ENCODE data around the gene C10orf62. TPM values are rescaled to one million over a fixed set of nuclear protein-coding genes. Genes with fewer than 3 reads are reported as not detected.

Gene C10orf62
- total RNA-seq, 4 donors from 2014 or later, result not detected

DNA sequence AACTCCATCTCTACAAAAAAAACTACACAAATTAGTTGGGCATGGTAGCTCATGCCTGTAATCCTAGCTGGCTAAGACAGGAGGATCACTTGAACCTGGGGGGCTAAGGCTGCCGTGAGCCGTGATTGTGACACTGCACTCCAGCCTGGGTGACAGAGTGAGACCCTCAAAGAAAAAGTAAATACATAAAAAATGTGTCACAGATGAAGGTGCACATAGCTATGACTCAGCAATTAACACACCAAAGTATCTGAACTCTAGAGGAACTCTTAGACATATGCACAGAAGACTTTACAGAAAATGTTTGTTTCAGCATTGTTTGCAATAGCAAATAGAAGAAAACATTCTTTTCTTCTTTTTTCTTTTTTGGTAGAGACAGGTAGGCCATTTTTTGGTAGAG is 8.3 kb downstream of the C10orf62 start:
- intact Hi-C loops (cut with DNase I), result no loop called here
- Histone ChIP-seq H3K9me3 (no peaks in the 10 kb centered on the region), H3K4me1 (peaks cover 0 to 17% (median 10%) of the 10 kb centered on the region in 3 donors), H3K27ac (peak overlapping the region in 2 of 4 donors; percentile 82 to 83), H3K4me3 (no peak overlapping the region), H3K27me3 (no peaks in the 10 kb centered on the region), H3K36me3 (no peaks in the 10 kb centered on the region)
- 76 to 100% methylated on average over 2 of the region's 2 CpGs for WGBS, 2 donors
- DNase-seq, result no peak
- TF ChIP-seq, protein P1, sequence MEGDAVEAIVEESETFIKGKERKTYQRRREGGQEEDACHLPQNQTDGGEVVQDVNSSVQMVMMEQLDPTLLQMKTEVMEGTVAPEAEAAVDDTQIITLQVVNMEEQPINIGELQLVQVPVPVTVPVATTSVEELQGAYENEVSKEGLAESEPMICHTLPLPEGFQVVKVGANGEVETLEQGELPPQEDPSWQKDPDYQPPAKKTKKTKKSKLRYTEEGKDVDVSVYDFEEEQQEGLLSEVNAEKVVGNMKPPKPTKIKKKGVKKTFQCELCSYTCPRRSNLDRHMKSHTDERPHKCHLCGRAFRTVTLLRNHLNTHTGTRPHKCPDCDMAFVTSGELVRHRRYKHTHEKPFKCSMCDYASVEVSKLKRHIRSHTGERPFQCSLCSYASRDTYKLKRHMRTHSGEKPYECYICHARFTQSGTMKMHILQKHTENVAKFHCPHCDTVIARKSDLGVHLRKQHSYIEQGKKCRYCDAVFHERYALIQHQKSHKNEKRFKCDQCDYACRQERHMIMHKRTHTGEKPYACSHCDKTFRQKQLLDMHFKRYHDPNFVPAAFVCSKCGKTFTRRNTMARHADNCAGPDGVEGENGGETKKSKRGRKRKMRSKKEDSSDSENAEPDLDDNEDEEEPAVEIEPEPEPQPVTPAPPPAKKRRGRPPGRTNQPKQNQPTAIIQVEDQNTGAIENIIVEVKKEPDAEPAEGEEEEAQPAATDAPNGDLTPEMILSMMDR (IDR thresholded peaks at IDR 0.05), result no peak
- no peak for TF ChIP-seq POLR2A (IDR thresholded peaks at IDR 0.05)

DNA sequence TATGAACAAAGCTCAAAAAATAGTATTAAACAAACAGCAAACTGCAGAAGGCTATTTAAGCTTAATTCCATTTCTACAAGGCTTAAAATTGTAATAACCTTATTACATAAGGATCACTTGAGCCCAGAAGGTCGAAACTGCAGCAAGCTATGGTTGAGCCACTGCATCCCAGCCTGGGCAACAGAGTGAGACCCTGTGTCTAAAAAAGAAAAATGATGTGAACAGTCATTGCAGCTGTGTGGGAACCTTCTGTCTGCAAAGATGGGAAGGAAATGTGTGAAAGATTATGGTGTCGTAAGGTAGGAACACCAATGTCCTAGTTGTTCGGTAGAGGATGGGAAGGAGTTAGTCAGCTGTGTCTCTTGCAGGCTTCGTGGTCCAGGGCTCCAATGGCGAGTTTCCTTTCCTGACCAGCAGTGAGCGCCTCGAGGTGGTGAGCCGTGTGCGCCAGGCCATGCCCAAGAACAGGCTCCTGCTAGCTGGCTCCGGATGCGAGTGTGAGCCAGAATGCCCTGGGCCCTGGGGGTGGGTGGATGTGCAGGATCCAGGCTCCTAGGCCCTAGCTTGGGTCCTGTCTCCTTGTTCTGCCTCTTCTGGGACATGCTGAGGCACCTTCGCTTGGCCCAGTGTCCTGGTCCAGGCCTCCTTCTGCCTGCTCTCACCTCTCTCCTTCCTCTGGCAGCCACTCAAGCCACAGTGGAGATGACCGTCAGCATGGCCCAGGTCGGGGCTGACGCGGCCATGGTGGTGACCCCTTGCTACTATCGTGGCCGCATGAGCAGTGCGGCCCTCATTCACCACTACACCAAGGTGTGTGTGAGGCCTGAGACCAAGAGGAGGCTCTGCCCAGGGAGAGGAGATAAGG is 9.1 kb downstream of the C10orf62 start:
- Histone ChIP-seq H3K4me1 (peaks cover 0 to 17% (median 10%) of the 10 kb centered on the region in 3 donors), H3K36me3 (no peaks in the 10 kb centered on the region), H3K9me3 (no peaks in the 10 kb centered on the region), H3K27ac (no peak overlapping the region), H3K27me3 (no peaks in the 10 kb centered on the region), H3K4me3 (no peak overlapping the region)
- TF ChIP-seq POLR2A (IDR thresholded peaks at IDR 0.05), result no peak
- TF ChIP-seq, protein P1 (IDR thresholded peaks at IDR 0.05), result no peak
- 85 to 90% methylated on average over 14 of the region's 19 CpGs for WGBS, 2 donors
- DNase-seq, result no peak
- intact Hi-C loops (cut with DNase I), result no loop called here

DNA sequence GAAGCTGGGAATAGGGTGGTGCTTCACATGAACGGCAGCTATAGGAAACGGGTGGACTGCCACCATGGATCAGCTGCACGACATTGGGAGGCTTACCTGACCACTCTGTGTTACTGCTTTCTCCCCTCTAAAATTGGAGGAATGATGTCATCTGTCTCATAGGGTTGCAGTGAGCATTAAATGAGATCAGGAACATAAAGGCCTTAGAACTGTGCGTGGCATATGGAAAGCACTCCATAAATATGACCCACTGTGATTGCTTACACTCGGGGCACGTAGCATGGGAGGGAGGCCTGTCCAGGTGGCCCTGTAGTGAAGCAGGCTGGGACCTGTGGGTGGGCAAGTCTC is 9.7 kb downstream of the C10orf62 start:
- DNase-seq, result no peak
- H3K36me3 ChIP-seq, result no peaks in the 10 kb centered on the region
- H3K27ac ChIP-seq, result no peak overlapping the region
- intact Hi-C loops (cut with DNase I), result no loop called here
- no peaks in the 10 kb centered on the region for H3K9me3 ChIP-seq
- no peaks in the 10 kb centered on the region for H3K27me3 ChIP-seq
- H3K4me3 ChIP-seq, result no peak overlapping the region
- 84 to 94% methylated on average over 5 to 6 of the region's 6 CpGs for WGBS, 2 donors
- H3K4me1 ChIP-seq, result peaks cover 0 to 17% (median 10%) of the 10 kb centered on the region in 3 donors
- TF ChIP-seq, protein P1 (IDR thresholded peaks at IDR 0.05), result no peak
- no peak for TF ChIP-seq POLR2A (IDR thresholded peaks at IDR 0.05)

DNA sequence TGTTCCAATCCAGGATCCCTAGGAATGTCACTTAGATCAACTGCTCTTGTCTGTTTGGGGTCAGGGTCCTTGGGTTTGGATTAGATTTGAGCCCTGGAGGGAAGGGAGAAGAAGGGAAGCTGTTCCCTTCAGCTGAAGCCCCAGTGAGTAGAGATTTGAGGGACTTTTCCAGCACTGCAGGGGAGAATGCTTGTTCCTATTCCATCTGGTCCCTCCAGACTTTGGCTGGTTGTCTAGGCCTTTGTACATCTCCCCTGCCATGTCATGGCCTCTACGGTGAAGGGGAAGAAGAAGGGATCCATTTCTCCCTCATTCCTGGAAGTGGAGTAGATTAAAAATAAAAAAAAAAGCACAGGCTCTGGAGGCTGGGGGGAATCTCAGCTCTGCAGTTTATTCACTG is 11.1 kb downstream of the C10orf62 start:
- no peaks in the 10 kb centered on the region for H3K36me3 ChIP-seq
- no peak for DNase-seq
- no peaks in the 10 kb centered on the region for H3K9me3 ChIP-seq
- 100% methylated on average over 1 of the region's 1 CpG; no CpG with 5 or more reads in 1 of the 2 donors for WGBS, 2 donors
- TF ChIP-seq POLR2A (IDR thresholded peaks at IDR 0.05), result no peak
- TF ChIP-seq, protein P1 (IDR thresholded peaks at IDR 0.05), result no peak
- H3K4me1 ChIP-seq, result peaks cover 0 to 15% (median 9%) of the 10 kb centered on the region in 3 donors
- intact Hi-C loops (cut with DNase I), result no loop called here
- H3K4me3 ChIP-seq, result no peak overlapping the region
- no peak overlapping the region for H3K27ac ChIP-seq
- H3K27me3 ChIP-seq, result no peaks in the 10 kb centered on the region
